GM21723 (cell line): ENCODE results near the gene RRM1.
"Not testable (repeated sequence)": the region's sequence is repeated elsewhere in the genome, so short reads cannot be mapped to it uniquely, and the experiment has no call there.

Source experiments
- ATAC-seq: cut with Tn5 transposase; IDR thresholded peaks from one replicate; pipeline ENCODE4 v1.9.1; 2021; ENCODE audit warnings: mild to moderate bottlenecking, moderate library complexity; ENCODE audit not compliant: unreplicated experiment

RRM1 gene

GRCh38 chr11:4094348-4095291 lies at the start of gene RRM1:
Gene RRM1, plus strand, starts transcription at chr11:4094799. Its CDS starts 214 bp downstream, at chr11:4095013.
- ATAC-seq, result peak; percentile 92

- no peak for ATAC-seq
Measured at GRCh38 chr11:4044976-4045646, 49.5 kb upstream of the RRM1 start.

- no peak for ATAC-seq
Measured at GRCh38 chr11:4048340-4048739, 46.3 kb upstream of the RRM1 start.

DNA sequence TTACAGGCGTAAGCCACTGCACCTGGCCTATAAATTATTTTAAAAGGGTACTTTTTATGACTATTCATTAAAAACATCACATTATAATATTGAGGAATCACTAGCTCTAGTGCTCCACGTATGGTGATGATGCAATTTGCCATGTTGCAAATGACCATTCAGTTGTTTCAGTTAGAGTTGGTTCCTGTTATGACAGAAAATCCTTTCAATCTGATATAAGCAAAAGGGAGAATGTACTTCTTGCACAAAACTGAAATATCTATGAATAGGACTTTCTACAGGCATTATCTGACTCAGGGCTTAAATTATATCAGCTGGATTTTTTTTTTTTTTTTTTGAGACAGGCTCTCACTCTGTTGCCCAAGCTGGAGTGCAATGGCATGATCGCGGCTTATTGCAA lies 45.6 kb upstream of the RRM1 start:
- no peak for ATAC-seq

- no peak for ATAC-seq
Measured at GRCh38 chr11:4050138-4050537, 44.5 kb upstream of the RRM1 start.

DNA sequence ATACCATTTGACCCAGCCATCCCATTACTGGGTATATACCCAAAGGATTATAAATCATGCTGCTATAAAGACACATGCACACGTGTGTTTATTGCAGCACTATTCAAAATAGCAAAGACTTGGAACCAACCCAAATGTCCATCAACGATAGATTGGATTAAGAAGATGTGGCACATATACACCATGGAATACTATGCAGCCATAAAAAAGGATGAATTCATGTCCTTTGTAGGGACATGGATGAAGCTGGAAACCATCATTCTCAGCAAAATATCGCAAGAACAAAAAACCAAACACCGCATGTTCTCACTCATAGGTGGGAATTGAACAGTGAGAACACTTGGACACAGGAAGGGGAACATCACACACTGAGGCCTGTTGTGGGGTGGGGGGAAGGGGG lies 41.4 kb upstream of the RRM1 start:
- ATAC-seq, result not testable (repeated sequence)

DNA sequence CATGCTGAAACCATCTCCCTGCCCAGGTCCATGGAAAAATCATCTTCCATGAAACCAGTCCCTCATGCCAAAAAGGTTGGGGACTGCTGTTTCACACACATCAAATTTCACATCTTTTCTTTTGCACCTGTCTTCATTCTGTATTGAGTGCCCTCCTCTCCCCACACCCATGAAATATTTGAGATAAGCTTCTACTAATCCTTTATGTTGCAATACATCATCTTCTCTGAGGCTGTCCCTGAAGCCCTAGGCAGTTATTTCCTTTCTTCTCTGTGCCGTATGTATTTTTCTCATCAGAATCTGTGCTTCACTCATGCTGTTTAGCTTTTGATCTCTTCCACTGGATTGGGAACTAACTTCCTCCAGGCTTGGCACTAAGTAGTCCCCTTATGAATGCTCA lies 40.0 kb upstream of the RRM1 start:
- no peak for ATAC-seq

GRCh38 chr11:4059424-4059823 lies 35.2 kb upstream of the RRM1 start:
- no peak for ATAC-seq

DNA sequence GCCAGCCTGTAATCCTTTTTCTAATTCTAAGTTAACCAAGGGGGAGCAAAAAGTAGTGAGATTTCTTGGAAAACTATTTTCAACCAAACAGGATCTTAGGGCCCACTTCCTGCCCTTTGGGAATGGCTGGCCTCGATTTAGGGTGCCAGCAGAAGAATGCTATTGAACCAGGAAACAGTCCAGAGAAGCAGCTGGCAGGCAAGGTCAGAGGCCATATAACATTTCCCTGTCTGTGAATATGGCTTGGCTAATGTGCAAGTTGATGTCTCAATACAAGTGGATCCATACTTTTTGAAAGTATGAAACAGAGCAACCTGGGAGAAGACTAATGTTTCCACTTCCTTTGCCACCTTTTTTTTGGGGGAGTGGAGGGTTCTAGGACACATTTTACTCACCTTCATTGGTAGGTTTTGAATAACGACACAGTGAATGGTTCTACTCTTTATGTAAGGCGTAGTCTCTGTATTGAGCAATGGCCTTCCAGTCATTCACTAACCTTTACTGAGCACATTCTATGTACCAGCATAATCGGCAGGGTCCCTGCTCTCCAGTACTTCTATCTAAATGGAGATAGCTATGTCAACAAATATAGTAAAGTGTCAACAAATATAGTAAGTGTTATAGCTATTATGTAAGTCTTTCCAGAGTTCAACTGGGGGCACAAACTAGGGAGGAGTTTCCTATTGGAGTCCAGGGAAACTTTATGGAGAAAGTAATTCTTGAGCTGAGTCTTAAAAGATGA lies 34.2 kb upstream of the RRM1 start:
- ATAC-seq, result no peak

GRCh38 chr11:4061700-4062099 lies 32.9 kb upstream of the RRM1 start:
- no peak for ATAC-seq

DNA sequence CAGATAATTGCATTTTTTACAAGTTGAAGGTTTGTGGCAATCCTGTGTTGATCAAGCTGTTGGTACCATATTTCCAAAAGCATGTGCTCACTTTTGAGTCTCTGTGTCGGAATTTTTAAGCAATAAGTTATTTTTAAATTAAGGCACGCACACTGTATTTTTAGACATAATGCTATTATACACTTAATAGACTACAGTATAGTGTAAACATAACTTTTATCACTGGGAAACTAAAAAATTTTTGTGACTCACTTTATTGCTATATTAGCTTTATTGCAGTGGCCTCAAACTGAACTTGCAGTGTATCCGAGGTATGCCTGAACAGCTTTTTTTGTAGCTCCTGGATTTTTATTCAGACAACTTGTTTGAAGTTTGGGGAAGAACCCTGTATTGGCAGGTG lies 31.3 kb upstream of the RRM1 start:
- ATAC-seq, result no peak

DNA sequence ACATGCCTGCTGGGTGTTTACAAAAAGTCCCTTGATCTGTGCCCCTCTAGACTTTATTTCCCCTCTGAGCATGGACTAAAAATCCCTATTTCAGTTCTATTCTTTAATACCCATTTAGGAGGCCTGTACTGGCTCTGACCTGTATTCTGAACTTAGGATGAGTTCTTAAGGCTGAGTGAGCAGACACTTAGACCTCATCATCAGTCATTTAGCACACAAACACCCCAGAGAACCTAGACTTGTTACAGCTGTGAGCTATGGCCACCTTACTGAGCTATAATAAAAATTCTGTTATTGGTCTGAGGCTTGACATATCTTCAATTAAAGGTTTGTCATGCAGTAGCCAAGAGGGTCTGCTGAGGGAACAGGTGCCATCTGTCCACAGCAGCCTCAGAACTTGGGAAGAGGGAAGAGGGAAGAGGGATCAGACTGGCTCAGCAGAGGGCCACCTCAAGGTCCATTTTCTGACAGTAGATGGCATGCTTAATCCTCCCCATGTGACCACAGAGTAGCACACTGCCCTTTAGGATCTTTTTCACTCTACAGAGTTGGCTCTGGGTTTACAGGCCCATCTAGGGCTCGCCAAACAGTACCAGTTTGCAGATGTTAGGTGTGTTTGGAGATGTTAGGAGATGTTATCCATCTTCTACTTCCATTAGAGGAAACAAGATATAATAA lies 30.2 kb upstream of the RRM1 start:
- no peak for ATAC-seq

GRCh38 chr11:4065086-4065485 lies 29.5 kb upstream of the RRM1 start:
- no peak for ATAC-seq

DNA sequence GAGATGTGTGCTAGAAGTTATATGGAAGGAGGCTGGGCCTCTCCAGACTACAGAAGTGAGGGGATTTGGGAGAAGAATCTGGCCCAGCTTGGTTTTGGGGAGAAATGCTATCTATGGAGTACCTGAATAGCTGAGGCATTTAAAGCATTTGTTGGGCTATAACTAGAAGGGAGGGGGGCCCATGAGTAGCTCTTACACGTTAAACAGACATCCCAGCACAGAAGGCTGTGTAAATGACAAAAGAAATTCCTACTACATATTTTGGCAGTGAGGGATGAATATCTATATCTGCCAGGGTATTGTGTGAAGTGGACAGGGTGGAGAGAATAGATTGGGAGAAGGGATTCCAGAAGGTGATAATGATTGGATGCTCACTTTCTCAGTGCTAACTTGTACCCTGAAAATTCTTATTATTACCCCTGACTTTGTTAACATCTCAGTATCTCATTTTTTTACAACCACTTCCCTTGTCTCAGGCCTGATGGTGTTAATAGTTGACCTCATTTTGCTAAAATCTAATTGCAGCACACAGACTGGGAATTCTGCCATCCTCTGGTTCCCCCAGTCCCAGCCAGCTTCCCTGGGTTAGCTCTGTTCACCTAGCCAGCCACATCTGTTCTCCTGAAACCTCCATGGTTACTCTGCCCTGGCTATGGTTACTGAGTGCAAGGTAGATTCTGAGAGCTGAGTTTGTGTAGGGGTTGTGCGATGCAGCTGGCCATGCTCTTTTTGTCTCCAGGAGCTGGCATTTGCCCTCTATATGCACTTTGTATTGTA lies 28.8 kb upstream of the RRM1 start:
- no peak for ATAC-seq

GRCh38 chr11:4066910-4067309 lies 27.7 kb upstream of the RRM1 start:
- no peak for ATAC-seq

DNA sequence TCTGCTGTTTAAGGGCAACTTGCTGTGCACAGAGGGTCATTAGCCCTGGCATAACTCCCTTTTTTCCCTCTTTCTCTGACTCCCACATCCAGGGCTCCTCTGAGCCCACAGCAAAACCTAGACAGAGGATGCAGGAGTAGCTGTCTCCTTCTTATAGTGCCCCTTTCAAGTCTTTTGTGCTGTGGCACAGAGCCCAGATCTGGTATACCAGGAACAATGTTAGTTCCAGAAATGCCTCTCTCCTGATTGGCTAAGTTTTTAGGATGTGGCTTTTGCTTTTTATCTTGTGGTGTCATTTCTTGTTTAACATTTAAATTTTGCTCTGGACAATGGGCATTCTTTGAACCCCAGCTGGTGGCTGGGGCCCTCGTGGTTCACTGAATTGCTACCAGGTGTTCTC lies 25.6 kb upstream of the RRM1 start:
- no peak for ATAC-seq

GRCh38 chr11:4071325-4071724 lies 23.3 kb upstream of the RRM1 start:
- ATAC-seq, result no peak

DNA sequence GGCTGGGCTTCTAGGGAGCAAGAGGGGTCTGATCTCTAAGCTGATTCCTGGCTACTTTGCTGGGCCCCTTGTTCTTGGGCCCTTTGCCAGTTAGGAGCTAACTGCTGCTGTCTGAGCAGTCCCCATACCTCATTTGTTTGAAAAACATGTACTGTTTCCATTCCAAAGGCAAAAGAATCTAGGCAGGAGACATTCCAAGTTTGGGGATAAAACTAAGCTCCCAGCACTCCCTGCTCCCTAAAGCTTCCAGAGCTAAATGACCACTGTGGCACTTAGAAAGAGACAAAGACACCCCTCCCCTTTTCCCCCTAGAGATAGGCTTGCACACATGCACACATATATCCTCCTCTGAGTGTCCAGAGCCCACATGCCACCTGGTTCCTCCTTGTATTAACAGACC lies 22.7 kb upstream of the RRM1 start:
- ATAC-seq, result no peak

GRCh38 chr11:4072668-4073285 lies 21.8 kb upstream of the RRM1 start:
- ATAC-seq, result peak; percentile 68

DNA sequence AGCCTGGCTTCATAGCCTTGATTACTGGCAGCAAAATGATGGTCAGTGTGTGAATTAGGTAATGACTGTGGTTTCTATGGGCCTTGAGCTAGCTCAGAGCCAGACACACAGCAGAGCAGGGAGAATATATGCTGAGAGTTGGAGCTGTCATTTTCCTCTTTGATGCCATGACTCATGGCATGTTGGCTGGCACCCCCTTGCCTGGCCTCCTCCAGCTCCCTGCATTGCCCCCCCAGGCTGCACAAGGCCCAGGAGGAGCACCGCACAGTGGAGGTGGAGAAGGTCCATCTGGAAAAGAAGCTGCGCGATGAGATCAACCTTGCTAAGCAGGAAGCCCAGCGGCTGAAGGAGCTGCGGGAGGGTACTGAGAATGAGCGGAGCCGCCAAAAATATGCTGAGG lies 20.3 kb upstream of the RRM1 start:
- ATAC-seq, result no peak
